GM11168 (cell line): ENCODE data around the gene ALG12.

Experiments
- in situ Hi-C: fragments of 300-500 bp; cut with MboI; formaldehyde crosslinking; loops from one replicate; pipeline ENCODE4 v1.12.0; 2022; ENCODE audit warnings: low sequenced_read_pairs; ENCODE audit not compliant: unreplicated experiment

Gene ALG12

GRCh38 chr22:49958366-49958921 lies 40.2 kb upstream of the ALG12 start:
- in situ Hi-C loops, result no loop called here

DNA sequence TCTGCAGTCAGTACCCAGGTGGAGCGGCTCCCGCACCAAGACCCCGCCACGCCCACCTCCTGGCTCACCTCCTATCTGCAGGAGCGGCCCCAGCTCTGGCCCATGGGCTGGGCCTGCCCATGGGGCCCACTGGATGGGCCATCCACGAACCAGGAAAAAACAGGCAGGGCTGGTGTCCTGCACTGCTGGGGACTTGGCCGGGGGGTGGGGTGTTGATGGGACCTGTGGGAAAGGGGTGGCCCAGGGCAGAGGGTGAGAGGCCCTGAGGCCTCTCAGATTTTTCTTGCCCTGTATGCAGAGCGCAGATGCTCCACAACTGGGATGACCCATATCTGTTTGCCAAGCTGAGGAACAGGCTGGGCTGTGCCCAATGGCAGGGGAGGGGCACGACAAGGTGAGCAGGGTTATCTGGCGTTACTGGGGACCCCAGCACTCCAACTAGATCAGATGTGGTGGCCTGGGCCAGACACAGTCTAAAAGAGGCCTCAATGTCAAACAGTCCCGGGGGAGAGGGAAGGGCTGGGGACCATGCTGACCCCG lies 39.7 kb upstream of the ALG12 start:
- in situ Hi-C loops, result no loop called here

- in situ Hi-C loops, result no loop called here
These were observed 38.9 kb upstream of the ALG12 start for GRCh38 chr22:49956914-49957825.

DNA sequence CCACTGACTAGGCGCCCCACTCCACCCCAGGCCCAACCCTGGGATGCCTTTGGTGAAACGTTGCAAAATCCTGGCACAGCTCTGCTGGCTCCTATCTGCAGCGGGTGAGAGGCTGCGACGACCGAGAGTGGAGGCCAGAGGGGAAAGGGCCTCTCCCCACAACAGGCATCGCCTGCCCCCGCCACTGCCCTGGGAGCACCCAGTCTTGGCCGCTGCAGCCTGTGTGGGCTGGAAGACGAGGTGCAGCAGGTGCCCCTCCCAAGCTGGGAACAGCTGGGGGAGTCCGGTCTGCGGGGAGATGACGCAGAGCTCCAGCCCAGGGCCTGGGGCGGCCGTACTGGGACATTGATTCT lies 38.2 kb upstream of the ALG12 start:
- in situ Hi-C loops, result no loop called here

- in situ Hi-C loops, result no loop called here
These were observed 37.6 kb upstream of the ALG12 start for GRCh38 chr22:49955581-49956417.

GRCh38 chr22:49954991-49955580 lies 36.8 kb upstream of the ALG12 start:
- in situ Hi-C loops, result no loop called here

- in situ Hi-C loops, result no loop called here
These were observed 36.1 kb upstream of the ALG12 start for GRCh38 chr22:49954354-49954753.

- in situ Hi-C loops, result no loop called here
These were observed 35.6 kb upstream of the ALG12 start for GRCh38 chr22:49953680-49954344.

DNA sequence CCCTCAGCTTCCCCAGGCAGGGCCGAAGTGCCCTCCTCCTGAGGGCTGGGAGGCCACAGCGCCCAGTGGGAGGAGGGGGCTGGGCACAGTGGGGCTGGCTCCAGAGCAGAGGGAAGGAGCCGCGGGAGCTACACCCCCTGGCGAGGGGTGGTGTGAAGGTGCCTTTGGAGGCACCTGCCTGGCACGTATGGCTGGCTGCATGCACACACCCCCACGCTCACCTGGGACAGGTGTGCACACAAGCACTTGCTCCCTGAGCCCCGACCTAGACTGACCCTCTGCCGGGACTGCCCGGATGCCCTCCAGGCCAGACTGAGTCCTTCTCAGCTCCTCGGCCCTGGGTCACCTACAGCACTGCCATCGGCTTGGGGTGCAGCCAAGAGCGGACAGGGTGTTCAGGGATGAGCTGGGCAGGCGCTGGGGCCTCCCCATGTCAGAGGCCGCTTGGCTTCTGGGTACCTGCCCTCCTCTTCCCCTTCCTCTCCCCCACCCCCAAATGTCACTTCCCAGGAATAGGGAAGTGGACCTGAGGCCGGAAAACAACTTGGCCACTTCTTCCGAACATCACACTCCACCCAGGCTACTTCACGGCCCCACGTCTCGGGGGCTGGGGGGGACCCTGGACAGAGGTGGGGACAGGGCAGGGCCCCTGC lies 34.9 kb upstream of the ALG12 start:
- in situ Hi-C loops, result no loop called here

DNA sequence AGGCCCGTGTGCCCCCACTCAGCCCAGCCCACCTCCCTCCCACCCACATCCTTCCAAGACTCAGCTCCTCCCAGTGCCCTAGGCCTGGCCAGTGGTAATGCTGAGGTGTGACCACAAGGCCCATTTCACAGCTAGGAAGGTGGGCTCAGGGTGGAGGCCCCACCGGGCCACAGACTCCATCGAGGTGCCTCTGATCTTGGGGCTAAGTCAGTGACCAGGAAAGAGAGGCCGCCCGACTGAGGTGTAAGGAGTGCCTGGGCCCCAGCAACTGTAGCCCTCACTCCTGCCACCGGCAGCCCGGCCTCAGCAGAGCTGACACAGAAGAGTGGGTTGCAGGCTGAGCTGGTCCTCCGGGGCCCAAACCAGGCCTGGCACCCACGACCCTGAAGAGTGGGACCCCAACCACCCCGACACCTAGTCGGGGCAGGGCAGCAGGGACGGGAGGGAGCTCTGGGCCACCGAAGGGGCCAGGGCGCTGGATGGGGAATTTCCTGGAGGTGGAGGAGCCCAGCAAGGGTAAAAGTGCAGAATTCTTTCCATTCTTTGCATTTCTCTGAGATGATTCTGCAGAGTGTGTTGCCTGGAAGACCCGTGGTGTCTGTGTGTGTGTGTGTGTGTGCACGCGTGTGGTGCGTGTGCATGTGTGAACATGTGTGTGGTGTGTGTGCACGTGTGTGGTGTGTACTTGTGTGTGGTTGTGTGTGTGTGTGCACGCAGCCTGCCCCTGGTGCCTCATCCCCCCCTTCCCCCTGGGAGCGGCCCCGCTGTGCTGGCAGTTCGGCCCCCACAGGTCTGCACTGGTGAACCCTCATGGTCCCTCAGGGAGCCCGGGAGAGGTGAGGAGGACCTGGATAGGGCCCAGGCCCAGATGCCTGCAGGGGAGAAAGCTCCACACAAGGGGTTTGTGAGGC lies 34.0 kb upstream of the ALG12 start:
- in situ Hi-C loops, result no loop called here

DNA sequence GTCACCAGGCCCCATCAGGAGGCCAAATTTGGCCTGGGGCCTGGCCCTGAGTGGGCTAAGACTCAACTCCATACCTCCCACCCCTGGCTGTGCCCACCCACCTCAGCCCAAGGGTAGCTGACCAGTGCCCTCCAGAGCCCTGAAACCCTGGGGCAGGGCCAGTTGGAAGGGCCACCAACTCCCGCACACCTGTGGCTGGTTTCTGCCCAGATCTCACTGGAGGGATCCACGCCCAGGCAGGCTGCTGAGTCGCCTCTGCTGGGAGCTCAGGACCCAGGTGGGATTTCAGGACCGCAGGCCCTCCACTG lies 33.4 kb upstream of the ALG12 start:
- in situ Hi-C loops, result no loop called here

GRCh38 chr22:49951000-49951677 lies 32.9 kb upstream of the ALG12 start:
- in situ Hi-C loops, result no loop called here

GRCh38 chr22:49950396-49950994 lies 32.3 kb upstream of the ALG12 start:
- in situ Hi-C loops, result no loop called here

DNA sequence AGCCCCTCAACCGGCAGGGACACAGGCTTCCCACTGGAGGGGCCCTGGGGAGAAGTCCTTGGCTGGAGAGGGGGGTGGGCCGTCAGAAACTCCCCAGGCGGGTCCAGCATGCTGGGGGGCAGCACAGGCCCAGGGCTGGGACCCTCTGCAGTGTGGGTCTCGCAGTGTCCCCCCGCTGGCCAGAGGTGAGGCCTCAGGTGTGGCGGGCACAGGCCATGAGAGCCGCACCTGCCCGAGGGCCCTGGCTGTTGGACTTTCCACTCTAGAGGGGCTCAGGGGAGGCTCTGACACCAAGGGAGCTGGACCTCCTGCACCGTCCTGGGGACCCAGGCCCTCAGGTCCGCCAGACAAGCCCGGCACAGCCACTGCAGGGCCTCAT lies 31.7 kb upstream of the ALG12 start:
- in situ Hi-C loops, result no loop called here

- in situ Hi-C loops, result no loop called here
These were observed 31.0 kb upstream of the ALG12 start for GRCh38 chr22:49948958-49949913.

DNA sequence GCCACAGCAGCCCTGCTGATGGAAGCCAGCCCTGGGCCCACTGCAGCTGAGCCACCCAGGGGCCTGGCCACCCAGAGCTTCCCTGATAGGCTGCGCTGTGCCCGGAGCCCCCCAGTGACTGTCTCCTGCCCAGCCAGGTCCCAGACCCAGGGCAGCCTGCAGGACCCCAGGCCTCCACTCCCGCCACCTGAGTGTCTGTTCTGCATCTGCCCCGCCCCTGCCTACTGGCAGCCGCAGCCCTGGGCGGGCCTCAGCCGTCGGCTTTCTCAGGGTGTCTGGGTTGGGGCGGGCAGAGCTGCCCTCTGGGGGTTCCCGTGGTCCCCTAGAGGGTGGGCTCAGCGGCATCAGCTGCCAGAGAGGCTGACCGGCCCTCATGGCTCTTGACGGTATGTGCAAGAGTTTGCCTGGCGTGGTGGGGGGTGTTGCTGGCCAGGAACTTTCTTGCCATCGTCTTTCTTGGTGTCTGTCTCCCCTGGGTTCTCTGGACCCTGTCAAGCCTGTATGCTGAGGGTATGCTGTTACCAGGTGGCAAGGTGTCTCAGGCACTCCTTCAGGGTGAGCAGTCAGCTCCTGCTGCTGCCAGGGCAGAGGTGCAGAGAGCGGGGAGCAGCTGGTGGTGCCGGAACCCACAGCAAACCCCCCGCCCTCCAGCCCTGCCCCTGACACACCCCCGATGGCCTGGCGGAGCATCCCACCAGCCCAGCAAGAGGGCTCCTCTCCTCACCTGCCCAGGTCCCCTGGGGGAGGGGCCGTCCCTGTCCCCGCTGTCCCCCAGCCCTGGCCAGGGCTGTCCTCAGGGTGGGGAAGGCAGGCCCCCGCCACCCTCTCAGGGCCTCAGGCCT lies 30.1 kb upstream of the ALG12 start:
- in situ Hi-C loops, result no loop called here
